M059J (cell line): ENCODE results near the gene AGAP3. TPM values are rescaled to one million over a fixed set of nuclear protein-coding genes. Genes with fewer than 3 reads are reported as not detected.

Experiments
- DNase-seq: peaks from one replicate; pipeline ENCODE4 v3.0.0-alpha.2; 2012; ENCODE audit warnings: low read depth
- total RNA-seq: library from RNA; depleted of rRNA; stranded (reverse); fragments of >200 nt; shearing (Covaris generic); gene quantifications from 2 replicates; pipeline ENCODE4 v1.2.3, GENCODE V29; 2014

AGAP3 gene
- total RNA-seq, 1 experiment from 2014 or later = 35.1 TPM

DNA sequence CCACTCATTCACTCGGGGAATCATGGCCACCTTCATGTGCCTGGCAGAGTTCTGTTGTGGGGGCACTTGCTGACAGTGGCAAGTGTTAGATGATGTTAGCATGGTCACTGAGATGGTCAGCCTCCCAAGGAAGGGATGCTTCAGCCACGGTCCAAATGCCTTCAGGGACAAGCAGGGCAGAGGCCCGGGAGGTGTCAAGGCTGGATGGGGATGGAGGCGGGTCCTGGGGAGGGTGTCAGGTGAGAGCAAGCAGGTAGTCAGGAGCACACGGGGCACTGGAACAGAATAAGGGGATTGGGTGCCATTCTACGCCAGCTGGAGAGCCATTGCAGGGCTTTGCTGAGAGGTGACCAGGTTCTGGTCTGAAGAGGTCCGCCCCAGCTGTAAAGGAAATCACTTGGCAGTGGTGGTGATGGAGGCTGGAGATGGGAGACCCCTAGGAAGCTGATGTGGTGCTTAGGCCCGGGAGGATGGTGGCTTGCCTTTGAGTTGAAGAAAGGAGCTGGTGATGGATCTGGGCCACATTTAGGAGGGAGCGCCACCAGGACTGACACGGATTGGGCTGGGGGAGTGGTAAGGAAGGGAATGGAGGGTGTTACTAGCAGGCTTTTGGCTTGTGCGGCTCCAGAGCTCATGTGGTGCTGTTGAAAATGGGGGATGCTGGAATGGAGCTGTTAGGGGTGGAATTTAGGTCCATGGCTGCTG lies 24.1 kb downstream of the AGAP3 start:
- DNase-seq = no peak

DNA sequence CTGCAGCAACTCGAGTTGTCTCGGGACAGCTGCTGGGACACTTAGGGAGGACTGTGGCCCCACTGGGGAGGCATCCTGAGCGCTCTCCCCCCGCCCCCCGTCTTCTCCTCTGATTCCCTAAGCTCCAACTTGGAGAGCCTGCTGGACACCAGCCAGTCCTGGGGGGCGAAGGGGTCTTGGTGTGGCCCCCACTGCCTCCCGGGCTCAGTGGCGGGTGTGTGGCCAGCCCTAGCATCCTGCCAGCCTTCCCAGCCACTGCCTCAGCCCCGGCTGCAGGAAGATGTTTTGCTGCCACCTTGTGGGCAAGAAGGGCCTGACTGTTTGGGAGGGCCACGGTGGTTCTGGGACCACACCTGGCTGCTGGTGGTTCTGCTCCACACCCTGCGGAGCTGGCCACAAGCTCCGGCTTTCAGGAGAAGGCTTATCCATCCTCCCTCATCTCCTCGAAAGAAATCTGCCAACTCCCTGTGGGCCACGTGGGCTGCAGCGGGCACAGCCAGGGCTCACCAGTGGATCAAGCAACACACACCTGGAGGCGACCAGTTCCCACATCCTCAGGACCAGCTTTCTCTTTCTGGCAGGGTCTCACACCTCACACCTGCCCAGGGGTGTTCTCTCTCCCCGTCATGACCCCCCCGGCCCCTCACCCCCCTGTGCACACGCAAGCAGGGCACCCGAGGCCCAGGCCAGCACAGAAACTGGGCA lies 24.8 kb downstream of the AGAP3 start:
- DNase-seq = peak; percentile 67

DNA sequence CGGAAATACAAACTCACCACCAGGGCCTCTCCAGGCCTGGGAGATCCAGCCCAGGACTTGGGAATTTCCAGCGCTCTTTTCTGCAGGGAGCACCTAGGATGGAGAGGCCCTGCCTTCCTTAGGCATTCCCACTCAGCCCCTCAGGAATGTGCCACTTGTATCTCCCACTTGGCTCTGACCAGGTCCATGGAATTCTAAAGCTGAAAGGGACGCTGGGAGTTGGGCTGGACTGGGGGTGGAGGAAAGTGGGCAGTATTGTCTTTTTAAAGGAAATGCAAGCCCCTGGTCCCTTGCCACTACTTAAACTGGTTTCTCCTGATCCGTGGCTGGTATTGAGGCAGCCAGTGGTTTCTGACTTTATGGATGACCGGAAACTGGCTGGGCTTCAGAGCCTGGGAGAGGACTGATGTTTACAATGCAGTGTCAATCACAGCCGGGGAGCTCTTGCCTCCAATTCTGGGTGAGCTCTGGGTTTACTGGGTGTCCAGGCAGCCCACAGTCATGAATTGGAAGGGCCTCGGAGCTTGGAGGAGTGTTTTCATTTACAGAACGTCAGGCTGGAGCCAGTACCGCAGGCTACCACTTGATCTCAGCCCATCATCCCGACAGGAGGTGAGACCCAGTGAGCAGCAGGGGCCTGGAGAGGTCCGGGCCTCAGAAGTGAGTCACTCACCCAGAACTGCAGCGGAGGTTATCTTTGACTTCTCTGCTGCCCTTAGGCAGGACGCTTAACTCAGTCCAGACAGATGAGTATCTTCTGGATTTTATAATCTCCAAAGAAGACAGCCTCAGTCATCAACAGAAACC lies 27.3 kb downstream of the AGAP3 start:
- peak; percentile 93 for DNase-seq

DNA sequence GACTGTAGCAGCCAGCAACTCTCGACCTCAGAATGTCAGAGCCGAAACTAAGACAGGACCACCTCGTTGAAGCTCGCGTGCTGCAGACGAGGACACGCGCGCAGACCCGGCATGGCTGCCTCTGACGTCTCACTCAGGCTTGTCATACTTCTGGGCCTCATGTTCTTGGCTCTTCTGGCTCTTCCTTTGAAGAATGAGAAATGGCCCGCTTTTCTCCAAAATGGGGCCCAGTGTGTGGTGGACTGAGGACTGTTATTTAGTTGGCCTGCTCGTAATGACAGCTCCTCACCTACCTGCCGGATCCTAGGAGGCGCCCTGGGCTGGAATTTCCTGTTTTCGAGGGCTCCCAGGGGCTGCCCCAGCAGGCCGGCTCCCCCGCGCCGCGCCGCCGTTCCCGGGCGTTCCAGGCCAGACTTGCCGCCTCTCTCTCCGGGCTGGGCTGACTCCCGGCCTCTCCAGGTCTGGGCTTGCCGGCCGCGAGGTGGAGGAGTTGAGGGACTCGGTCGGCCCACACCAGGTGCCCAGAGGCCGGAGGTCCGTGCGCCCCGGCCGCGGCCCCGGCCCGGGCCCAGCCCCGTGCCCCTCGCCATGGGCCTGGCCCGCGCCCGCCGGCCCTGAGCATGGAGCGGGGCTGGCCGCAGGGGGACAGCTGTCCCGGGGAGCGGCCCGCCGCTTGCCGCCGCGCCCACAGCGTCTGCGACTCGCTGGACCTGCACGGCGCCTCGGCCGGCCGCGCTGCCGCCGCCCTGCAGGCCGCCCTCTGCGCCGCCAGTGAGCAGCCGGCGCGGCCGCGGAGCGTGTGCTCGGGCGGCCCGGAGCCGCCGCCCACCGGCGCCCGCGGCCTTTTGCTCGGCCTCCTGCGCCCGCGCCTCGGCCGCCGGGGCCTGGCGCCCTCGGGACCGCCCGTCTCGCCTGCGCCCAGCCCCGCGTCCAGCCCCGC lies 28.1 kb downstream of the AGAP3 start:
- DNase-seq = no peak

DNA sequence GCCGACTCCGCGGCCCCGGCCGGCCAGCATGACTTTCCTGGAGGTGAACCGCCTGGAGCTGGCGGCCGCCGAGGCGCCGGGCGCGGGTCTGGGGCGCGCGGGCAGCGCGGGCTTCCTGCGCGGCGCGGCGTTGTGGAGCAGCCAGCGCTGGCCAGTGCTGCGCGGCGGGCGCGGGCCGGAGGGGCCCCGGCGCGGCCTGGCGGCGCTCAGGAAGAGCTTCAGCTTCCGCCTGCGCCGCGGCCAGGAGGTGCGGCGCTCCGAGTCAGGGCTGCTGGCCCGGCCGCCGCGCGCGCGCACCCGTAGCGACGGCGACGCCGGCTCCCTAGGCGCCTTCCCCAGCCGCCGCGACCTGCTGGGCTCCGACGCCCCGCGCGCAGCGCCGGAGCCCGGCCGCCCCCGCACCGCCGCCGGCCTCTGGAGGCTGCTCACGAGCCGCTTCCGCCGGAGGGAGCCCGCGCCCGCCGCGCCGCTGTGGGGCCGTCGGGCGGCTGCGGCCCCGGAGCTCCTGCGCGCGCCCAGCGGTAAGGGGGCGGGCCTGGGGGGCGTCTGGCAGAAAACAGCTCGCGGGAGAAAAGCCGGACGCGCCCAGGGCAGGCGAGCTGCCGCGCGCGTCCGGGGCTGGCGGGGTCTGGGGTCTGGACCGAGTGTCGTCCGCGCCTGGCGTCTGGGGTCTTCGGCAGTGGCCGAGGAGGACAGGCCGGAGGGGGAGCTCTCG lies 29.0 kb downstream of the AGAP3 start:
- no peak for DNase-seq

DNA sequence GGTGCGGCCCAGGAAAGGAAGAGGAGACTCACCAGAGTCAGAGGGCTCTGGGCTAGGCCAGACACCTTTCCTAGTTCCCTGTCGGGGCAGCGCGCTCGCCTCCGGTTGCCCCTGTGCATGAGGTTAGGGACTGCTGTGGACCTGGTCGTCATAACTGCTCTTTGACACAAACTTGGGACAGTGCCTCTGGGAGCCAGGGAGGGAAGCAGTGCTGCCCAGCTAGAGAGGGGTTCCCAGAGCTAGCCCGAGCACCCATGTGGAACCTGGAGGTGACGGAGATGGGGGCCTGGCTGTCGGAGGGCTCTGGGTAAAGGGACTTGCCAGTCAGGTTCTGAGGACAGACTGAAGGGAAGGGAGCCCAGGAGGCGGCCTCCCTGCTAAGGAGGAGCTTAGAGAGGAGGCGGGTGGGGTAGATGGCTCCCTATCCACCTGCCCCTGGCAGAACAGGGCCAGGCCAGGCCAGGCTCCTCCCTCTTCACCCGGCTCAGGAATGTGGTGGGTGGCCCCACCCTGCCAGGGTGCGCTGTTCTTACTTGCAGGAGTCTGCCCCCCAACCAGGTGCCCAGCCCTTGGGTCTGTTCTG lies 29.7 kb downstream of the AGAP3 start:
- DNase-seq = no peak

DNA sequence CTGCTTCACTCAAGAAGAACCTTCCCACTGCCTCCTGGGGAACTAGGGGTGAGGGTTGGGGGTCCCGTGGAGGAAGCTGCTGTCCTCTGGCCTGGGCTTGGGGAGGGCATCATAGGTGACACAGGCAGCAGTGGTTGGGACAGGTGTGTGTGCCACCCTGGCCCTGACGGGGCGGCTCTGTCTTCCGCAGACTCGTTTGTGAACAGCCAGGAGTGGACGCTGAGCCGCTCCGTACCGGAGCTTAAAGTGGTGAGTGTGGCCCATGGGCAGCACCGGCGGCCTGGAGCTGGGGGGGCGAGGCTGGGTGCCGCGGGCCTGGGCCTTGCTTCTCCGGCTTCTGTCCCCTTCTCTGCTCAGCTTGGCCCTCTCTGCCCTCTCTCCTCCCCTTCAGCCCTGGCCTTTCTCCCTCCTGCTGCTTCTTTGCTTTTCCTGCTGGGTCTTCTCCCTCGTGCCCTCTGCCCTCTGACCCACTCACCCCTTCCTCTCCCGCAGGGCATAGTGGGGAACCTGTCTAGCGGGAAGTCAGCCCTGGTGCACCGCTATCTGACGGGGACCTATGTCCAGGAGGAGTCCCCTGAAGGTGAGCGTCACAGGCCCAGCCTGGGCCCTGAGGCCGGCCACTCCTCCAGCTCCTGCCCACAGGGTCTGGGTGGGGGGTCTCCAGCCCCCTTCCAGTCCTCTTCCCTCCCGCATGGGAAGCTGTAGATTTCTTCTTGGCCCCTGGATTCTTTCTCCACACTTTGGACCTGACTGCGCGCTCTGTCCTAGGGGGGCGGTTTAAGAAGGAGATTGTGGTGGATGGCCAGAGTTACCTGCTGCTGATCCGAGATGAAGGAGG lies 30.5 kb downstream of the AGAP3 start:
- no peak for DNase-seq

DNA sequence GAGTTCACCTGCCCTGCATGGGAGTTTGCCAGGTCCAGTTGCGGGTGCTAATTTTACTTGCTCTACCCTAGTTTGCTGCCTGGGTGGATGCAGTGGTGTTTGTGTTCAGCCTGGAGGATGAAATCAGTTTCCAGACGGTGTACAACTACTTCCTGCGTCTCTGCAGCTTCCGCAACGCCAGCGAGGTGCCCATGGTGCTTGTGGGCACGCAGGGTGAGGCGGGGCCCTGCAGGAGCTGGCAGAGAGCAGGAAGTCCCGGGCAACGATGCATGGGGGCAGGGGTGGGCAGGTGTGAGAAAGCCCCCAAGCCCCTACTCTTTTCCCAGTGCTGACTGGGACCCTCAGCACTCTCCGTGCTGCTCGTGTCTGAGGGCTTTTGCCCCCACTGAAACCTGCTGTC lies 31.3 kb downstream of the AGAP3 start:
- no peak for DNase-seq

DNA sequence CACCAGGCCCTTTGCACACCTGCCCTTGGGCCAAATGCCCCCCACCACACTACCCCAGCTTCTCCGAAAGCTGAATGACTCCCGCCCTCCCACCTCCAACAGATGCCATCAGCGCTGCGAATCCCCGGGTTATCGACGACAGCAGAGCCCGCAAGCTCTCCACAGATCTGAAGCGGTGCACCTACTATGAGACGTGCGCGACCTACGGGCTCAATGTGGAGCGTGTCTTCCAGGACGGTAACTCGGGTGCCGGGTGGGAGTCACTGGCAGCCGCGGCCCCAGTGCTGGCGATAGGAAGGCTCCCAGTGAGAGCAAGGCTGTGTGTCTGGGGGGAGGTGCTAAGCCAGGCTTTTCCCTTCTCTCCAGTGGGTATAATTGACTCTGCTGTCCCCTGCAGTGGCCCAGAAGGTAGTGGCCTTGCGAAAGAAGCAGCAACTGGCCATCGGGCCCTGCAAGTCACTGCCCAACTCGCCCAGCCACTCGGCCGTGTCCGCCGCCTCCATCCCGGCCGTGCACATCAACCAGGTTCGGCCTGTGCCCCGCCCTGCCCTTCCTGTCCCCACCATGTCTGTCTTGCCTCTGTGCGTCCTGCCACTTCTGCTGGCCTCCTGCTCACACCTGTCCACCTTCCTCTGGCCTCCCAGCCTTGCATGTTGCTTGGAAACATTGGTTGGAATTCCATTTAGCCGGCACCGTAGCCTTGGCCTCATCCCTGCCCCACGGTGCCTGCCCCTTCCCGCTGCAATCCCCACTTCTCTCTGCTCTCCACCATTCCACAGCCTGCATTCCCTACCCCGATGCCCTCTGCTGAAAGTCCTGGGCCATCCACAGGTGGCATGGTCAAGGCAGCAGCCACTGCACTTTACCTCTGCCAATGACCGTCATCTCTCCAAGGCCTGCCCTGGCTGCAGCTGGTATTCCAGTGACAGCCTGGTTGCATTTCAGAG lies 32.1 kb downstream of the AGAP3 start:
- no peak for DNase-seq

DNA sequence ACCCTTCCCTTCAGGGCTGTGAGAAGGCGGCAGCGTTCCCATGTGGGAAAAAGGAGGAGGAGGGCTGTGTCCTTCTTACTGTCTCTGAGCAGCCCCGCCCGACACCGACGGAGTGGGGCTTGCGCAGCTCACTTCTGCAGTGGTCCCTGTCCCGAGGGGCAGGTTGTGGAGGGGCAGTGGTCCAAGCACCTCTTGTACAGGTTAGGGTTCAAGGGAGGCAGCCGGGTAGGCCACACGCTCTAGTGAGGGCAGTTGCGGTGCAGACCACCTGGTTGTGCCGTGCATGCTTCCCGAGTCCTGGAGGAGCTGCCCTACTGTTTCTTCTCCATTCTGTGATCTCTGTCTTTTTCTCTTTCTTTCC lies 32.8 kb downstream of the AGAP3 start:
- no peak for DNase-seq

DNA sequence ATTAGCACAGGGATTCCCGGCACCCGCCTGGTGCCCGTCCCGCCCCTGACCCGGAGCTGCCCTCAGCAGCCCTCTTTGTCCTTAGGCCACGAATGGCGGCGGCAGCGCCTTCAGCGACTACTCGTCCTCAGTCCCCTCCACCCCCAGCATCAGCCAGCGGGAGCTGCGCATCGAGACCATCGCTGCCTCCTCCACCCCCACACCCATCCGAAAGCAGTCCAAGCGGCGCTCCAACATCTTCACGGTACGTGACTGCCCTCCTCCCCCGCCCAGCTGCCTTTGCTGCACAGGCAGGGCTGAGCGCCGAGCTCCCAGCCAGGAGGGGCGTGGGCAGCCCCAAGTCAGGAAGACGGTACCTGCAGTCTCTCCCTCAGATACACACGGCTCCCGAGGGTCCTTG lies 33.6 kb downstream of the AGAP3 start:
- no peak for DNase-seq

DNA sequence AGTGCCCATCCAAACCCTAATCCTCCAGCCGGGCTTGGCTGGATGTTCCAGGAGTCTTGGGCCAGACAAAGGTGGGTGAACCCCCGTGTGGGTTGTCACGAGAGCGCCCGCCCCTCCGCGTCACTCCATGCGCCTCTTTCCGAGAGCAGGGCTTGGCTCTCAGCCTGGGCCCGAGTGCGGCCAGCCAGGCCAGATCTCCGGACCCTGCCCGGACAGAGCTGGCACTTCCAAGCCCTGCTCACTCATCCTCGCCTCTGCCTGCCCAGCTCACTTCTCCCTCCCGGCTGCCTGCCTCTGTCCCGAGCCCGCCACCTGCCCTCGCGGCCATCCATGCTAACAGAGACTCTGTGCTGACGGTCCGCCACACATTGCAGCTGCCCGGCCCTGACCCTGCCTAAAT lies 34.6 kb downstream of the AGAP3 start:
- no peak for DNase-seq

DNA sequence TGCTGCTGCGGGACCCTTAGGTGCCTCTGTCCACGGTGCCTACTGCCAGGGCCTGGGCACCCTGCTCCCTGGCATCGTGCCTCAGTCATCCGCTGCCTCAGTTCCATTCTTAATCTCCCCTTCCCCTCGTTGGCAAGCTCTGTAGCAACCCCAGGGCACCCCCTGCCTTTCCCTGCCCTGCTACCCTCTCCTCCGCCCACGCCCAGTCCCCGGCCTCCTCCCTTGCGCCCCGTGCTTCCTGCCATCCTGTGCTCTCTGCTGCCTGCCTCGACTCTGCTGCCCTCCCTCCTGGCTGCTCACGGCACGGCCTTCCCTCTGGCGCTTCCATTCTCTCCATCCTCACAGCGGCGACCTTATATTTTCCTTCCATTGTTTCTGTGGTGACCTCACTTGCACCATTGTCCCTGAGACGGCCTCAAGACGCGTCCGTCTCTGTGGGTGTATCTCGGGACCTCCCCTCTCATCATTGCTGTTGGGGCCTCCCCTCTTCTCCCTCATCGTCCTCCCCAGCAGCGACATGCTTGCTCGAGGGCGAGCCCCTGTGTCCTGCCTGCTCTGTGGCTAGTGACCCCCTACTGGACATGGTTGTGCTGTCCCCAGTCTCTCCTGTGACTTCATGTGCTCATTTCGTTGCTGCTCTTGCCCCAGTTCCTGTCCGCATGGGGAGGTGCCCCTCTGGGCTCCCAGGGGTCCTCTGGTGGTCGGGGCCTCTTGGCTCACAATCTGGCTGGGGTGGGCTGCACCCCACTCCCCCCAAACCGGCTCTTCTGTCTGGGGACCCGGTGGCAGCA lies 35.3 kb downstream of the AGAP3 start:
- DNase-seq = no peak

DNA sequence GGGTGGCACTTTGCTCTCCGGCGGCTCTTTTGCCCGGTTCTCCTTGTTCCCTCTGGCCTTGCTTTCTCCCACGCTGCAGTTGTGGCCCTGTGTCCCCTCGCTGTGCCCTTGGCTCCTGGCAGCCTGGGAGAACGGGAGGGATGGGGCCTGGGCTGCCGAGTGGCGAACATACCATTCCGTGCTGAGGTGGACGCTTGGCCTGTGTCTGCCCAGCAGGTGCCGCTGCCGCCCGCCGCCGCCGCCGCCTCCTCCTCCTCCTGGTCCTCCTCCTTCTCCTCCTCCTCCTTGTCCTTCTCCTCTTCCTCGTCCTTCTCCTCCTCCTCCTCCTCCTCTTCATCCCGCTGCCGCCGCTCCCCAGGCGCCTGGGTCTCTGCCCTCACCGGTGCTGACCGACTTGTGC lies 36.0 kb downstream of the AGAP3 start:
- no peak for DNase-seq

DNA sequence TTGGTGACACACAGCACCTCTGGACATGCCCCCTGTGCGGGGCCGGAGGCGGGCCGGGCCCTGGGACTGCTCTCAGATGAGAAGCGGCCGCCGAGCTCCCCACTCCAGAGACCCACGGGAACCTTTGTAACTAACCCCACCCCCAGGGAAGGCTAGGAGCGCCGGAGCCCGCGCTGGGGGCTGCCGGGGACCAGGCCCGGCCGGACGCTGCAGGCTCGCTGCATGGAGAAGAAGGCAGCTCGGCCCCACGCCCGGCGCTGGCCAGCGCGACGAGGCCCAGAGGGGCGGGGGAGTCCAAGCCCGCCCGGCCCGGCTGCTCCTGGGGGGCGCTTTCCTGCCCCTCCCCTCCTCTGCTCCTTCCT lies 36.5 kb downstream of the AGAP3 start:
- DNase-seq = no peak

DNA sequence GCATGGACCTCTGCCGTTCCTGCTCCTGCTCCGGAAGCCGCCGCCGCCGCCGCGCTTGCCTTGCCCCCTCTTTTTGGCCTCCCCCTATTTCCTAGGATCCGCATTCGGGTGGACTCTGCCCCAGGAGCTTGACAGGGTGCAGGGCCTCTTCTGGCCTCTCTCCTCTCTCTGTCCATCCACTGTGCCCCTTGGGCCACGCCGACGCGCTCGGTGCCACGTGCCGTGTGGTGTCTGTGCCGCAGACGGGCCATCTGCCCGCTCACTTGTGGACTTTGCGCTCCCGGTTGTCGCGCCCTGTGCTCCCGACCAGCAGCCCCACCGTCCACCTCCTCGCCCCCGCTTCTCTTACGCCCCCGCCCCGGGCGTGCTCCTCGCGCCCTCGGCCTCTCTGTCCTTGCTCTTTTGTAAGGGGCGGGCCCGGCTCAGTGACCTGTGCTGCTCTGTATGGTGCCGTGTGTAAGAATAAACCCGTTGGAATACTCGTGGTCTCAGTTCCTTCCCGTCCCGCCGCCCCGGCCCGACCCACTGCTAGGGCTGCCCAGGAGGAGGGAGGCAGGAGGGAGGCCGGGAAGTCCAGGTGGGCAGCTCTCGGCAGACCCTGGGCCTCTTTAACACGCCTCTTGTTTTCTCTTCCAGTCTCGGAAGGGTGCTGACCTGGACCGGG lies 37.0 kb downstream of the AGAP3 start:
- DNase-seq = no peak

DNA sequence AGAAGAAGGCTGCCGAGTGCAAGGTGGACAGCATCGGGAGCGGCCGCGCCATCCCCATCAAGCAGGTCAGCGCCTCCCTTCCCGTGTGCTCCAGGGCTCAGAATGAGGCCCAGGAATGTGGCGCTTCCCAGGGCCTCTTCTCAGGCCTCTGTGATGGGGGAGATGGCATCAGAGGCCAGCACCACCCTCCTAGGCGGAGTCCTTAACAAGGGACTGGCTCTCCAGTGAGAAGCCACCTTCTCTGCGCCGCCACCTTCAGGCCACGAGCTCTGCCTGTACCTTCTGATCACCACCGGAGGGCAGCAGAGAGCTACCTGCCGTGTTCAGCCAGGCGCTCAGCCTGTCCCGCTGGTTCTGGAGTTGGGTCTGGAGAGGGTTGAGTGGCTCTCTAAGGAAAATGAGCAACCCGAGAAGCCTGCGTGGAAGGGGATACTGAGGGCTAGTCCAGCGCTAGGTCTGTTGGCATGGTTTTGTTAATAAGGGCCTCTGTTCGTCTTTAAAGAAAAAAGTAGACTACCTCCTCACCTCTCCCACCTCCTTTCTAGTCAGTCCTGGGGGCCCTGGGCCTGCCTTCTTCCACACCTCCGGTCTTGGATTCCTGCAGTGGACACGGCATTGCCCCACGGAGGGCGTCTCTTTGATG lies 37.7 kb downstream of the AGAP3 start:
- peak; percentile 61 for DNase-seq
